NCI-H524 treated with DMSO at 0.1 percent for 48 hours (cell line): ENCODE data around the gene ALKBH1.
A peak's percentile ranks its signal among the peaks of the same experiment; 100 is the strongest.
"Not testable (repeated sequence)": the region's sequence is repeated elsewhere in the genome, so short reads cannot be mapped to it uniquely, and the experiment has no call there.

Experiments used
- DNase-seq: peaks from one replicate; lab custom pipeline; 2025; lab: John Stamatoyannopoulos, UW

Gene ALKBH1

DNA sequence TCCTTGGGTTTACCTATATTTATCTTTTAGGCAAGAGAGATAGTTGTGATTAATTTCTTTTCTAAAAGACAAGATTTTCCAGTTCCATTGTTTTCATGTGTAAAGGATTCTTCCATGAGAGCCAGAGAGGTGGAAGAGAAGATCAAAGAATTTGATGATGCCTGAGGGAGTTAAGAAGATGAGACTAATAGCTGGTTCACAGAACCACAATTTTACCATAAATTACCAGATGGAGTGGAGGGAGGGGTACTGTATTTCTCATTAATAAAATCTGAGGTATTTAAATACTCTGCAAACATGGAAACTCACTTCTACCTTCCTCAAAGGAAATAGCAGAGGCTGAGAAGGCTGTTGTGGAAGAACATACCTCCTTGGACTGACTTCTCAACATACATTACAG lies 34.6 kb downstream of the ALKBH1 start:
- DNase-seq: no peak

DNA sequence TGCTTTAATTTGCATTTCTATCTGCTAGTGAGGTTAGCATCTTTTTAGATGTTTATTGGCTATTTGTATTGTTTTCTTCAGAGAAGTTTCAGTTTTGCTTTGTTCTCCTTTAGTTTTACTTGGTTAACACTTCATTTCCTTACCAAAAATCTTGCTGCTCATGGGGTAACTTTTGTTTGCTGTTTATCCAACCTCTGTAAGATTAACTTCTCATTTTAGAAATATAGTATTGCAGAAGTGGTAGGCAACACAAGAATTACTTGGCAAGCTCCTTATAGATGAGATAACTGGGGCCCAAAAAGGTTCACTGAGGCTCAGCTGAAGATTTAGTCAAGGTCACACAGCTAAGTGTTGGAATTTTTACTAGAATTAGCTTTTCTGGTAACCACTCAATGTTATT lies 40.5 kb downstream of the ALKBH1 start:
- DNase-seq: no peak

DNA sequence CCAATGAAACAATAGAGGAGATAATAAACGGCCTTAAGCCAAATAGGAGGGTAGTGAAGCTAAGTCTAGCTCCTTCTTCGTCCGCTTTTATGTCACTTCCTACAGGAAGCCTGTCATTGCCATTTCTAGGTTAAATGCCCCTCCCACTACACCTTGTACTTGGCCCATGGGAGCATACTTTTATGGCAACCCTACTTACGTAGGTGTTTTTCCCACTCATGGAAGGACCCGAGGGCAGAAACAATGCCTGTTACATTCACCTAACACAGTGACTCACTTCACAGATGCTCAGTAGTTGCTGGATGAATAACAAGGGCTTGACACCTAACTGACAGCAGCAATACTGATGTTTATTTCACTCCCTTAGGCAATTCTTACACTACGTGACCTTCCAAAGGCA lies 44.5 kb downstream of the ALKBH1 start:
- no peak for DNase-seq

DNA sequence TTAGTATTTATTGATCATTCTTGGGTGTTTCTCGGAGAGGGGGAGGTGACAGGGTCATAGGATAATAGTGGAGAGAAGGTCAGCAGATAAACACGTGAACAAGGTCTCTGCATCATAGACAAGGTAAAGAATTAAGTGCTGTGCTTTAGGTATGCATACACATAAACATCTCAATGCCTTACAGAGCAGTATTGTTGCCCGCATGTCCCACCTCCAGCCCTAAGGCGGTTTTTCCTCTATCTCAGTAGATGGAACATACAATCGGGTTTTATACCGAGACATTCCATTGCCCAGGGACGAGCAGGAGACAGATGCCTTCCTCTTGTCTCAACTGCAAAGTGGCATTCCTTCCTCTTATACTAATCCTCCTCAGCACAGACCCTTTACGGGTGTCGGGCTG lies 46.3 kb downstream of the ALKBH1 start:
- peak; percentile 53 for DNase-seq

DNA sequence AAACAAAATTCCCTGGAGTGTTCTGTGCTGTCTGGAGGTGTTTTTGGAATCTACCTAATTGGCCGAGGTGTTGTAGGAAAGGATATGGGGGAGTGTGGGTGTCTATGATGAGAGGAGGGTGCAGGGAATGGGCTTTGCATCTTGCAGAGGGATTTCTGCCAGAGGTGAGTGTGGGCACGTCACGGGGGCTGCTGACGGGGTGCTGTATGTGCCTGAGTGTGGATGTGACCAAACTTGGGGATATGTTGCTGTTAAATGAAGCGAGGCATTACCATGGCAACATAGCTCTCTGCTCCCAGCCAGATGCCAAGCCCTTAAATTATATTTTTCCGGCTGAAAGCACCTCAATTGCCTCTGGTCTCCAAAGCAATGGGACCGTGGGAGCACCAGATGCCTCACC lies 47.1 kb downstream of the ALKBH1 start:
- DNase-seq: peak; percentile 92

DNA sequence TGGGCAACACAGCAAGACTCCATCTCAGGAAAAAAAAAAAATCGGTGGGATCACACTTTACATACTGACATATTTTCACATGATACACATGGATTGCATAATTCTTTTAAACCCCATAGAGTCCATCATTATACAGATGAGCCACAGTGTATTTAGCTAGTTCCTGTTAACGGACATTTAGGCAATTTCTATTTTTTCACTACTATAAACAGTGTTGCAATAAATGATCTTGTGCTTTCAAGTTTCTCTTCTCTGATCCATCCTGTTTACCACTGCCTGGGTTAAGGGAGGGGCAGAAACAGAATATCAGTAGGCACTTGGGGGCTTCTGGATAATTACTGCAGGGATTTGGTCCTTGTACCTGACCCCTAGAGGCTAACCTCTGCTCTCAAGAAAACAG lies 48.0 kb downstream of the ALKBH1 start:
- no peak for DNase-seq

DNA sequence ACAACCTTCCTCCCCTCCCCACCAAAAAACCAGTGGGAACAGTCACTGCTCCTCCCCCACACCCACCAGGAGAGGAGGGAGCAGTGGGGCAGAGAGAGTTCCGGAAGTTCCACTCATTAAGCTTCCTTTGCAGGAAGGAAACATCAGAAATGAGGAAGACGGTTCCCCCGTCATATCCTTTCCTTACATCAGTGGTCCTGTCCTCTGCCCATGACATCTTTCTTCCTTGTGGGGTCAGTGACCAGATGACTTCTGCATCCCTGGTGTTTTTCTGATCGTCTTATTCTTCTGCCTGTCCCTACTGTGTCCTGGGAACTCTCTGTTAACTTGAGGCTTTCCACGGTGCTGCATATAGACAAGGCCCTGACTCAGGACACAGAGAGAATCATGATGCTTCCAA lies 50.5 kb downstream of the ALKBH1 start:
- DNase-seq: no peak

DNA sequence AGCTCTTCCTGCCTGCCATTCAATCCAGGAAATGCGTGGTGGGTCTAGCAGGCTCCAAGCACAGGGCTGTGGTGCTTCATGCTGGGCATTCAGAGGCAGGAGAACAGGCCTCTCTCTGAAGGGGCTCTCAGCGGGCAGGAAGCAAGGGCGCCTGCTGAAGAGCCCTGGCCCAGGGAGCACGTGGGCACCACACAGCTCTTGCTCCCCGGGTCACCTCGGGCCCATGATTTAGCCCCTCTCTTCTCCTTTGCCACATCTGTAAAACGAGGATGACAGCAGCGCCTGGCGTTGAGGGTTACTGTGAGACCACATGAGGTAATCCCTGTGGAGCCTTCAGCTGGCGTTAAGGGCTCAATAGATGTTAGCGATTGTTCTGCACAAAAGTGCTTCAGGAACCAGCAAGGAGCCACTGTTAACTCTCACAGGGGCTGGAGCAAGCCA lies 53.8 kb downstream of the ALKBH1 start:
- no peak for DNase-seq

DNA sequence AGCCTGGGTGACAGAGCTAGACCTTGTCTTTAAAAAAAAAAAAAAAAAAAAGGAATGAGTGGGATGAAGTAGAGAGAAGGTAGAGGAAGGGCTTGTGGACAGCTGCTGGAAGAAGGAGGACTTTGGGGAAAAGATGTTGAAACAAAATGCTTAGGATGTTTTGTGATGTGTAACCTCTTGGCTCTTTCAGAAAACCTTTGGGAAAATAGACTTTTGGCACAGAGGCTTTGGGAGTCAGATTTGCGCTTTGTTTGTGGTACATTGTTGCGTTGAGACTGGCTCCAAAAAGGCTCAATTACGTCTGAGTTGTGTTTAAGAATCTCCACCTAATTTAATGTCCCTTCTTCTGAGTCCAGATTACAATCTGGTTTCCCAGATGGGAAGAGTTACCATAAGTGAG lies 58.5 kb downstream of the ALKBH1 start:
- DNase-seq: no peak

DNA sequence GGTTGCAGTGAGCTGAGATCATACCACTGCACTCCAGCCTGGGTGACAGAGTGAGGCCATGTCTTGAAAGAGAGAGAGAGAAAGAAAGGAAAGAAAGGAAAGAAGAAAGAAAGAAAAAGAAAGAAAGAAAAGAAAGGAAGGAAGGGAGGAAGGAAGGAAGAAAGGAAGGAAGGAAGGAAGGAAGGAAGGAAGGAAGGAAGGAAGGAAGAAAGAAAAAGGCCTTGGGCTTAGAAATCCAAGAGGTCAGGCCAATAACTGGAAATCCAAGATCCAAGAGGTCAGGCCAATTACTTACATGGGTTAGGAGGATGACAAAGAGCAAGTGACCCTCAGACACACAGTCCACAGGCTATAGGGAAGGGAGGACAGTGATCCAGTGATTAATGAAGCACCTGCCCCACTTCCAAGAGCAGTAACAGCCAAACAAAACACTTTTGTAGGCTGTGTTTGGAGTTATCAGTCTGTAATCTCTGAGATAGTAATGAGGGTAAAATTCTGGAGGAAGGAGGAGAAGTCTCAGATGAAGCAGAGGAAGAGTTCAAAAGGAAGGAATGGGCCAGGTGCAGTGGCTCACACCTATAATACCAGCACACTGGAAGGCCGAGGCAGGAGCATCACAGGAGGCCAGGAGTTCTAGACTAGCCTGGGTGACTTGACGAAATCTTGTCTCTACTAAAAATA lies 59.2 kb downstream of the ALKBH1 start:
- no peak for DNase-seq

DNA sequence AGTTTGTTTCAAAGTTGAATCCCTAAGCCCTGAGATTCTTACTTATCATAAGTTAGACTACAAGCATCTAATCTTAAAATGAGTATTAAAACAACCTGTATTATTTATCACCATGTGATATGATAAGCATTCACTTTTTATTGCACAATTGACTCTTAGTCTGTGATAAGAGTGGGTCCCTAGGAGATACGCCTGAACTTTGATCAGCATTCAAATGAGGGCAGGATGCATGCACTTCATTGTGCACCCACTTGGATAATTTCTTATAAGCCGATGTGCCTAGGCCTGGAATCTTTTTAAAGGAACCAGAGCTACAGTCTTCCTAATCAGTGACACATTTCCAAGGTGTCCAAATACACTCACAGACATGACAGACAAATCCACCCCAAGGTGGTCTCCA lies 60.0 kb downstream of the ALKBH1 start:
- no peak for DNase-seq

DNA sequence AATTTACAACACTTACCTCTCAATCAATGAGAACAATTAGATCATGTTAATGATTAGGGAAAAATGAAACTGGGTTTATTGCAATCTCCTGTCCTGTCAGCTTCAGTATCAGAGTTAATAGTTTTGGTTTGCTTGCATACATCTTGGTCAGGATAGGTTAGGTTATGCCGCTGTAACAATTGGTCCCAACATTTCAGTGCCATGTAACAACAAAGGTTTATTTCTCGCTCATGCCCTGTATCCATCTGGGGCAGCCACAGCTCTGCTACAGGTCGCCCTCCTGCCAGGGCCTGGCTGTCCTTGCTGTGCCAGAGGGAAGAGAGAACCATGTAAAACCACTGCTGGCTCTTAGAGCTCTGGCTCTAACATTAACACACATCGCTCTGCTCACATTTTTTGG lies 60.9 kb downstream of the ALKBH1 start:
- DNase-seq: no peak

DNA sequence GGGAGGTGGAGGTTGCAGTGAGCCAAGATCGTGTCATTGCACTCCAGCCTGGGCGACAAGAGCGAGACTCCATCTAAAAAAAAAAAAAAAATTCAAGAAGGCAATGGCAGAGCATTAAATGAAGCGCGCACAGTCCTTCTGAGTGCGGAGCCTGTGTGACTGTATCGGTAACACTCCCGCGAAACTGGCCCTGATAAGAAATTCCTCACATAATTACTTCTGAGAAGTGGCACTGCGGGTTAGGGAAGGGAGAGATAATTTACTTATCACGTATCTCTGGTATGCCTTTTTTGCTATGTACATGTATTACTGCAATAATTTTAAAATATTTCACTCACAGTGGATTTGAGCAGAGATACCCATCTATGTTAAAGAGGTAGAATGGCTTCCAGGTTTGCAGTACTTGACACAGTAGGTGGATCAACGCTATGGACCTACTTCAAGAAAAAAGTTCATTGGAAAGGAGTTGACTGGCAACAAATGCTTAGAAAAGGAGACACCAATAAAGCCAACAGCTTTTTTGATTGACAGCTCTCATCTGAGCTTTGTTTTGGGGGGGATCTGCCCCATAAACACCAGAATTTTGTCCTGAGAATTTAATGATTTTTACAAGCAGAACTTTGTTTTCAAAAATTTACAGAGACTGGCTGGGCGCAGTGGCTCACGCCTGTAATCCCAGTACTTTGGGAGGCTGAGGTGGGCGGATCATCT lies 62.1 kb downstream of the ALKBH1 start:
- no peak for DNase-seq

DNA sequence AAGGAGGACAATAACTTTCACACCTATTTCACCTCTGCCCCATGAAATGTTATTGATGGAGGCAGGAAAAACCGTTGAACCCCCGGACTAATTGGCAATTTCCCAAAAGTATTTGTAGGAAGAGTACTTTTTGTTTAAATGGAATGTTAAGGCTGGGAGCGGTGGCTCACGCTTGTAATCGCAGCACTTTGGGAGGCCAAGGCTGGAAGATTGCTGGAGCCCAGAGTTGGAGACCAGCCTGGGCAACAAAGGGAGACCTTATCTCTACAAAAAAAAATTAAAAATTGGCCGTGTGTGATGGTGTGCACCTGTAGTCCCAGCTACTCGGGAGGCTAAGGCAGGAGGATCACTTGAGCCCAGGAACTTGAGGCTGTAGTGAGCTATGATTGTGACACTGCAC lies 65.4 kb downstream of the ALKBH1 start:
- no peak for DNase-seq

DNA sequence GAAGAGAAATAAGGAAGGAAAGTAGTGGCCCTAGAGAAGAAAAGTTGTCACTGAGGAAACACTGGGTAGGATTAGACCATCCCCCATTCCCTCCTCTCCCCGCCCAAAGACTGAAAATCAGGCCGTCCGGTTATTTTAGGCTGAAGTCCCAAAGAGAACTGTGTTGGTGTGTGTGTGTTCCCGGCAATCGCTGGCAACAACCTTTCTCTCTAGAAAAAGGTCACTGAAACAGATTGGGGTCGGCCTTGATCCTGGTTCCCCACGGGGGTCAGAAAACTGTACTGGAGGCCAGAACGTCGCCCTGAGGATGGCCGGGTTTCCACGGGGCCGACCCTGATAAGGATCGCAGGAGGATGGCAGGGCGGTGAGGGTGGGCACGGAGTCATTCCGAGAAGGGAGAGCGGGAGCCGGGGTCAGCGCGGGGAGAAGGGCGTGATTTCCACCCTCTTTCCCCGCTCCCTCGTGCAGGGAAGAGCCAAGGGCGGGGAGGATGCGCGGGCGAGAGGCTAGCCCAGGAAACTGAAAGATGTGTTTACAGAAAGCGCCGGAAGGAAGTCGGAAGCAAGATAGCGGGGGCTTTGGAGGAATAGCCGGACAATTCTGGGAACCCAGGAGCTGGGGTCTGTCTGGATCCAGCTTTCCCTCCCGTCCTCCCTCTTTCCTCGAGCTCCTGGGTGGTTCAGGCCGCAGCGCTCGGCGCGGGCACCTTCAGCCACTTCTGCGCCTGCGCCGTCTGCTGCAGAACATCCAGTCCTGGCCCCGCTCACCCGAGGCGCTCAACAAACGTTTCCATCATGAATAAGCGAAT lies 66.1 kb downstream of the ALKBH1 start:
- no peak for DNase-seq

DNA sequence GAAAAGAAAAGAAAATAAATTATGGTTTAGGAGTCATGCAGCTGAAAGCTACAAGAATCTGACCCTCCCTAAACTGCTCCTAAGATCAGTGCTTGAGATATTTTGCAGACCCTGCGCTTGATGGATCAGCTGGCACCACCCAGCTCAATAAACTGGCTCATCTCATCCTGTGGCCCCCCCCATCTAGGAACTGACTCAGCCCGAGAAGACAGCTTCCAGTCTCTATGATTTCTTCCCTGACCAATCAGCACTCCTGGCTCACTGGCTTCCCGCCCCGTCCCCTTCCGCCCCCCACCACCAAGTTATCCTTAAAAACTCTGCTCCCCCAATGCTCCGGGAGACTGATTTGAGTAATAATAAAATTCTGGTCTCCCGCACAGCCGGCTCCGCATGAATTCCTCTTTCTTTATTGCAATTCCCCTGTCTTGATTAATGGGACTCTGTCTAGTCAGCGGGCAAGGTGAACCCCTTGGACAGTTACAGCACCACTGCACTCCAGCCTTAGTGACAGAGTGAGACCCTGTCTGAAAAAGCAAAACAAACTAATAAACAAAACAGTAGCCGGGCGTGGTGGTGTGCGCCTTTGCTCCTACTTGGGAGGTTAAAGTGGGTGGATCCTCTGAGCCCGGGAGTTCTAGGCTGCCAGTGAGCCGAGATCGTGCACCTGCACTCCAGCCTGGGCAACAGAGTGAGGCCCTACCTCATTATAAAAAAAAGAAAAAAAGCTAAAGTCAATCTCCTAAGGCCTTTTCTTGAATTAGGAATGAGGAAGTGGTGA lies 66.9 kb downstream of the ALKBH1 start:
- DNase-seq: no peak

DNA sequence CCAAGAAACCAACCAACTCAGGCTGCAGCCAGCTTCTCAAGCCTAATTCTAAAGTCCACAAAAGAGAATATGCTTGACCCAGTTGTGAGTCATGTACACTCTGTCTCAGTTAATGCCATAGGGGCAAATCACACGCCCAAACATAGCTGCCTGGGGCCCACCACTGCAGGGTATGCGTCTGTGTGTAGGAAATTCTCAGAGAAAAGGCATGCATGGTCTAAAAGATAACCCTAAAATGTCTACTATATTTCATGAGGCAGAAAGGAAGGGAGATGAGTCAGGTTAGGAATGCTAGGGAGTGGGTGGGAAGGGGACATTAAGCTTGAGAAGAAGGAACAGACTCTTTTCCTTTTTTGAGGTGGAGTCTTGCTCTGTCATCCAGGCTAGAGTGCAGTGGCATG lies 69.1 kb downstream of the ALKBH1 start:
- DNase-seq: no peak

DNA sequence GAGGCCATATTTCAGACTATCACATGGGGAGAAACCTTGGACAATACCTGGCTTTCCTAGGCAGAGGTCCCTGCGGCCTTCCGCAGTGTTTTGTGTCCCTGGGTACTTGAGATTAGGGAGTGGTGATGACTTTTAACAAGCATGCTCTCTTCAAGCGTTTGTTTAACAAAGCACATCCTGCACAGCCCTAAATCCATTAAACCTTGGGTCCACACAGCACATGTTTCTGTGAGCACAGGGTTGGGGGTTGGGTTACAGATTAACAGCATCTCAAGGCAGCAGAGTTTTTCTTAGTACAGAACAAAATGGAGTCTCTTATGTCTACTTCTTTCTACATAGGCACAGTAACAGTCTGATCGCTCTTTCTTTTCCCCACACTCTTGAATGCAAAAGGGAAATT lies 72.0 kb downstream of the ALKBH1 start:
- DNase-seq: not testable (repeated sequence)

DNA sequence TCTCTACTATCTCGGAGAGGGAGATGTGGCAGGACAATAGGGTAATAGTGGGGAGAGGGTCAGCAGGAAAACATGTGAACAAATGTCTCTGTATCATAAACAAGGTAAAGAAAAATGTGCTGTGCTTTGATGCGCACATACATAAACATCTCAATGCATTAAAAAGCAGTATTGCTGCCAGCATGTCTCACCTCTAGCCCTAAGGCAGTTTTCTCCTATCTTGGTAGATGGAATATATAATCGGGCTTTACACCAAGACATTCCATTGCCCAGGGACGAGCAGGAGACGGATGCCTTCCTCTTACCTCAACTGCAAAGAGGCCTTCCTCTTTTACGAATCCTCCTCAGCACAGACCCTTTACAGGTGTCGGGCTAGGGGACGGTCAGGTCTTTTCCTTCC lies 72.4 kb downstream of the ALKBH1 start:
- DNase-seq: not testable (repeated sequence)

DNA sequence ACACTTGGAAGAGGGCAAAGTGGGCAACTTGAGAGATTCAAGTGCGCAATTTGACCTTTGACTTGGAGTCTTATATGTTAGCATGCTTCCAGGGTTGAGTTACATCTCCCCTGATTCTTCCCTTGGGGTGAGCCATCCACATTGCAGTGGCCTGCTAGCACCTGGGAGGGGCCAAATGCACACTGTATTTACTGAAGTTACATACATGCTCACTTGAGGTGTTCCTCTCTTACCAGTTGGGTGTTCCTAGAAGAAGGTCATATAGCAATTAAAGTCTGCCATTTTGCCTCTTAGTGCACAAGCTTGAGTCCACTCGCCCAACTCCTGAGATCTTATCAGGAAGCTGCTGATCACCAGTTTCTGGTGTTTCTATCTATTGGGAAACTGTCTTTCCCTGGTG lies 77.7 kb downstream of the ALKBH1 start:
- no peak for DNase-seq

DNA sequence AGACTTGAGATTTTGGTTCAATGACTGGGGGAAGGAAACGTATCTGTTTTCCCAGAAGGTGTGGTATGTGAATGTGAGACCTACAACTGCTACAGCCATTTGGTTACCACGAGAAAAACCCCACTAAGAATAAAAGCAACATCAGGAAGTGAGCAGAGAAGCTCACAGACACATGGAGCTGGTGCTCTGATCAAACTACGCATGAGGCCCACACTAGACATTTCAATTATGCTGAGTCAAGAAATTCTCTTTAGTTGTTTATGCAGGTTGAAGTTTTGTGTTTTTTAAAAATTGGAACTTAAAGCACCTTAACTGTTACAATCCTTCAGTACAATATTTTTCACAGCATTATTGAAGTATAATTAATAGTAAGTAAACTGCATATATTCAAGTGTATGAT lies 82.5 kb downstream of the ALKBH1 start:
- no peak for DNase-seq

DNA sequence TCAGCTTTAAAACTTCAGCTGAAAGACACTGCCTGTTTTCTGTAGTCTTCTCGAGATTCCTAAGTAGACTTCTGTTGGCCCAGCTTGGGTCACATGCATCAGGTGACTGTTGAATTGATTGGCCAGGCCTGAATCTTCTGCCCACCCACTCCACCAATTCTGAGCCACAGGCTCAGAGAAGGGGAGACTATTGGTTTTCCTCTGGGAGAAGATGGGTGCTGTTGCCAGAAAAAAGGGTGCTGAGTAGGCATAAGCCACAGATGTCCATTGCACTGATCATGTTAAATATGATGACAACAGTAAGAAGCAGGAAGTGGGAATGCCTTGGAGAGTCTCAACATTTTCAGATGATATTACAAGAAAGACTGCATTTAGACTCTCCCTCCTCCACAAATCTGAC lies 84.6 kb downstream of the ALKBH1 start:
- DNase-seq: no peak
